HG02884 (cell line): ENCODE data around the gene TRIM61.
A peak's percentile ranks its signal among the peaks of the same experiment; 100 is the strongest.
"Not testable (repeated sequence)": the region's sequence is repeated elsewhere in the genome, so short reads cannot be mapped to it uniquely, and the experiment has no call there.

ENCODE experiments used
- ATAC-seq: cut with Tn5 transposase; IDR thresholded peaks from one replicate; pipeline ENCODE4 v1.9.1; 2021; ENCODE audit warnings: mild to moderate bottlenecking, moderate library complexity; ENCODE audit not compliant: unreplicated experiment

The TRIM61 gene

GRCh38 chr4:164959421-164959820, 18.0 kb downstream of the TRIM61 start:
- ATAC-seq, result not testable (repeated sequence)

DNA sequence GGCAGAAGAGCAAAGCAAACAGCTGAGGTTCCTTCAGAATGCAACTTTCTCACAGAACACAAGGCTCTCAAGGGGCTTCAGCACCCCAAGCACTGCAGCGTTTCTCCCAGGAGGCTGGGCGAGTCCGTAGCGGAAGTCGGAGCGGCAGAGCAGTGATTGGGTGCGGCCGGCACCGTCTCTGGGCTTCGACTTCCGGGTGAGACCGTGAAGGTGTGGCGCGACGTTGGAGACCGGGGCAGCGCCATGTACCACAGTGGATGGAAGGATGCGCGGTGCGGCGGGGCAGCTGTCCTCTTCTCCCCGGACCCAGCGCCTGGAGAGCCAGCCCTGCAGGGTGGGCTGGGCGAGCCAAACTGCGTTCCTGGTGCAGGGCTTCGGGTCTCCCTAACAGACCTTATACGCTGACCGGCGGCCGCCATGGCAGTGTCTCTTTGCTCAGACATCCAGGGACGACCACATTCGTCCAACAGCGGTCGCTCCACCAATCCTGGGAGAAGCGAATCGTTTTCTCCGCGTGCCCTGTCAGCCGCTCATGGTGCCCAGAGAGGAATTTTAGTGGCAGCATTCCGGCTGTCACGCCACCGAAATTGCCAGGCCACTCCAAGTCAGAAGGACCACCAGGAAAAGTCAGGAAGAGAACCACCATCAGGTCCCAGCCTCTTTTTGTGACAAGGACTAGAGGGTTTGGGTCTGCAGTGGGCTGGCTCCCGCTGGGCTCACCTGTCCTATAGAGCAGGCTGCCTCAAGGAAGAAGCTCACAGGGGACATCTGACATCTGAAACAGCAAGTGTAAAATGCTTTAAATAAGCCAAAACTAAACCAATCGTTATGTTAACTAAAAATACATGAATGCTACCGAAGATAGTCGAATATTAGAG, 20.5 kb downstream of the TRIM61 start:
- peak; percentile 100 for ATAC-seq

DNA sequence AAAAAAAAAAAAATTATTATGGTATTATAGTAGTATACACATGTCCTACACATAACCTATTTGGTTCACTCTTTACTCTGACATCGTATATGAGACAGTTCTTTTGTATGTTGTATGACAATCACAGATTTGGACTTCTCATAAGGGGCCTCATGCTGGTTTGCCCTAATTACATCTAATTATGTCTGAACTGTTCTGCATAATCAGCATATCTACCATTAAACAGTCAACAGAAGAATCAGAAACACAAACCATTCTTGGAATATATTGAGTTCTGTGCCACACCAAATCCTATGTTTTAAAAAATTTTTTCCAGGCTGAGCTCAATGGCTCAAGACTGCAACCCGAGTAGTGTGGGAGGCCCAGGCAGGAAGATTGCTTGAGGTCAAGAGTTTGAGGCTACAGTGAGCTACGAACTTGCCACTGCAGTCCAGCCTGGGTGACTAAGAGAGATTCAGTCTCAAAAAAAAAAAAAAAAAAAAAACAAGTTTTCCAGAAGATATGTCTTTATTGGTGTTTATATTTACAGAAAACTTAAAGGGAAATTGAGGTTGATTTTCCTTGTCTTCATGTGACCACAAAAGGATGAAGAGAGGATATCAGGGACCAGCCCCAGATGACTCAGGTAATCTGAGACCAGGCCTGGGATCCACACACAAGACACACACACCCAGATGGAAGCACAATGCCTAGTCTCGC, 22.2 kb downstream of the TRIM61 start:
- ATAC-seq, result no peak

GRCh38 chr4:164952551-164952950, 24.9 kb downstream of the TRIM61 start:
- no peak for ATAC-seq

DNA sequence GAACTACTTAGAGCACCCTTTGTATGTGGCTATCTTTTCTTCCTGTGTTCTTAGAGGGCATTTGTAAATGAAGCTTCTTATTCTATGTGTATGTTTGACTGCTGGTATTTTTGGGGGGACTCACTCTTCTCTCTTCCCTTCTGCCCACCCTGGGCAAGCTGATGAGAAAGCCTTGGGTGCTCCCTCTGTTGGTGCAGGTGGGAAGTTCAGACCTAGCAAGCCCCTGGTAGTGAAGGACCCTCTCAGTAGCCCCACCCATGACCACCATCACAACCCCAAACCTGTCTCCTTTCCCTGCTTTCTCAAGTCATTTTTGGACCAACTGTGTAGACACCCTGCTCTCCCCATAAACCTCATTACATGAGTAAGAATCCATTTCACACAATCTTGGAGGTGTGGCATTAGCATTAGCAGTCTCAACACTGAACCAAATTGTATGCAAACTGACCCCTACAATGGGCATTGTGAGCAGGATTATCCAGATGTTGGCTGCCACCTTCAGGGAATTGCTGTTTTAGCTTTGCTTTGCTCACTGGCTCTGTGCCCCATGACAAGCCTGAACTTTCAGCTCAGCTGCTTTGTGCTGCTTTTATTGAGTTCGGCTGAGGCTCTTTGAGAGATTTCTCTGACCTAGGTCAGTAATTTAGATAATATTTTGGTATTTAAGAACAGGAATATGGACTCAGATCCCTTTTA, 27.9 kb downstream of the TRIM61 start:
- no peak for ATAC-seq

- no peak for ATAC-seq
Measured at GRCh38 chr4:164948975-164949374, 28.5 kb downstream of the TRIM61 start.

DNA sequence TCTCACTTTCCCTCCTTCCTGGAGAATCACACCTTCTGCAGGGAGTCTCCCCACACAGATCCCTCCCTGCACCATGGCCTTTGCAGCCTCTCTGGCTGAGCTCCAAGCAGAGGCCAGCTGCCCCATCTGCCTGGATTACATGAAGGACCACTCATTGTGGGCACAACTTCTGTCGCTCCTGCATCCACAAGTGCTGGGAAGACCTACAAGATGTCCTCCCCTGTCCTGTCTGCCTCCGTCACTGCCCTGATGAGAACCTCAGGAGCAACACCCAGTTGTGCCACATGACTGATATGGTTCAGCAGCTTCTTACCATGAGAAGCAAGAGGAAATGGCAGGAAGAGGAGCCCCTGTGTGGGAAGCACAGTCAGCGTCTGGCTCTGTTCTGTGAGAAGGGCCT, 29.5 kb downstream of the TRIM61 start:
- not testable (repeated sequence) for ATAC-seq

DNA sequence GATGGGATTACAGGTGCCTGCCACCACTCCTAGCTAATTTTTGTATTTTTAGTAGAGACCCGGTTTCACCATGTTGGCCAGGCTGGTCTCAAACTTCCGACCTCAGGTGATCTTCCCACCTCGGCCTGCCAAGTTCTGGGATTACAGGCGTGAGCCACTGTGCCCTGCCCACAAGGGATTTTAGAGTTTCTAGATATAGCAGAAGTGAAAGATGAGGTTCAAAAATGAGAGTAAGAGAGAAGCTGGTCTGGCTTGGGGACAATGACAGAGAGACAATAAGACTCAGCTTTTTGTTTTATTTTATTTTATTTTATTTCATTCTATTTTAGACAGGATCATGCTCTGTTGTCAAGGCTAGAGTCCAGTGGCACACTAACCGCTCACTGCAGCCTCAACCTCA, 30.6 kb downstream of the TRIM61 start:
- ATAC-seq, result no peak

- ATAC-seq, result no peak
Measured at GRCh38 chr4:164945146-164945545, 32.3 kb downstream of the TRIM61 start.

DNA sequence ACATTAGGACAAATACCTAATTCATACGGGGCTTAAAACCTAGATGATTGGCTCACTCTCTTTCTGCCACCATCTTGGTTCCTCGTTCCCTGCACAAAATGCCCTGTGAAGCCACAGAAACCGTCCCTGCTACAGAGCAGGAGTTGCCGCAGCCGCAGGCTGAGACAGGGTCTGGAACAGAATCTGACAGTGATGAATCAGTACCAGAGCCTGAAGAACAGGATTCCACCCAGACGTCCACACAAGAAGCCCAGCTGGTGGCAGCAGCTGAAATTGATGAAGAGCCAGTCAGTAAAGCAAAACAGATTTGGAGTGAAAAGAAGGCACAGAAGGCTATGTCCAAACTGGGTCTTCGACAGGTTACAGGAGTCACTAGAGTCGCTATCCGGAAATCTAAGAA, 34.3 kb downstream of the TRIM61 start:
- ATAC-seq, result no peak

DNA sequence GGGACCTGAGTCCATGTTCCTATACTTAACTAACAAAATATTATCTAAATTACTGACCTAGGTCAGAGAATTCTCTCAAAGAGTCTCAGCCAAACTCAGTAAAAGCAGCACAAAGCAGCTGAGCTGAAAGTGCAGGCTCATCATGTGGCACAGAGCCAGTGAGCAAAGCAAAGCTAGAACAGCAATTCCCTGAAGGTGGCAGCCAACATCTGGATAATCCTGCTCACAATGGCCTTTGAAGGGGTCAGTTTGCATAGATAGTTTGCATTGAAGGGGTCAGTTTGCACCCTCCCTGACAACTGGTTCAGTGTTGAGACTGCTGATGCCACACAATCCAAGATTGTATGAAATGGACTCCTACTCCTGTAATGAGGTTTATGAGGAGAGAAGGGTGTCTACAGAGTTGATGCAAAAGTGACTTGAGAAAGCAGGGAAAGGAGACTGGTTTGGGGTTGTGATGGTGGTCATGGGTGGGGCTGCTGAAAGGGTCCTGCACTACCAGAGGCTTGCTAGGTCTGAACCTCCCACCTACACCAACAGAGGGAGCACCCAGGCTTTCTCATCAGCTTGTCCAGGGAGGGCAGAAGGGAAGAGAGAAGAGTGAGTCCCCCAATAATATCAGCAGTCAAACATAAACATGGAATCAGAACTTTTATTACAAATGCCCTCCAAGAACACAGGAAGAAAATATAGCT, 39.7 kb downstream of the TRIM61 start:
- ATAC-seq, result peak; percentile 26

DNA sequence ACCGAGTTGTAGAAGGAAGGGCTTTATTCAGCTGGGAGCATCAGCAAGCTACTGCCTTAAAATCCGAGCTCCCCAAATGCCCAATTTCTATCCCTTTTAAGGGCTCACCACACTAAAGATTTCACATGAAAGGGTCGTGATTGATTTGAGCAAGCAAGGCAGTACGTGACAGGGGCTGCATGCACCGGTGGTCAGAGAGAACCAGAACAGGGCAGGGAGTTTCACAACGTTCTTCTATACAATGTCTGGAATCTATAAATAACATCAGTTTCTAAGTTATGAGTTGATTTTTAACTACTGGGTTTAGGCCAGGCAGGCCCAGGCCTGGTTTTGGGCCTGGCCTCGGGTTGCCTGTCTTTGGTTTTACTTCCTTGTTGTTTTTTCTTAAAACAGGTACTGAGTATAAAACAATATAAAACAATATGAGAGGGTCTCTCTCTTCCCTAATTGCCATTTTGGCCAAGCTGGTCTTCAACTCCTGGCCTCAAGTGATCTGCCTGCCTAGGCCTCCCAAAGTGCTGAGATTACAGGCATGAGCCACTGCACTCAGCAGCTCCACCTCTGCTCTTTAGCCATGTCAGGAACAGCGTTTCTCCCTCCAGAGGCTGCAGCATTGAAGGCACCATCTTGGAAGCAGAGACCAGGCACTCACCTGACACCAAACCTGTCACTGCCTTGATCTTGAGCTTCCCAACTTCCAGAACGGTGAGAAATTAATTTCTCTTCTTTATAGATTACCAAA, 41.4 kb downstream of the TRIM61 start:
- peak; percentile 54 for ATAC-seq

GRCh38 chr4:164935363-164935762, 42.1 kb downstream of the TRIM61 start:
- peak; percentile 56 for ATAC-seq

GRCh38 chr4:164933244-164933643, 44.2 kb downstream of the TRIM61 start:
- ATAC-seq, result no peak

DNA sequence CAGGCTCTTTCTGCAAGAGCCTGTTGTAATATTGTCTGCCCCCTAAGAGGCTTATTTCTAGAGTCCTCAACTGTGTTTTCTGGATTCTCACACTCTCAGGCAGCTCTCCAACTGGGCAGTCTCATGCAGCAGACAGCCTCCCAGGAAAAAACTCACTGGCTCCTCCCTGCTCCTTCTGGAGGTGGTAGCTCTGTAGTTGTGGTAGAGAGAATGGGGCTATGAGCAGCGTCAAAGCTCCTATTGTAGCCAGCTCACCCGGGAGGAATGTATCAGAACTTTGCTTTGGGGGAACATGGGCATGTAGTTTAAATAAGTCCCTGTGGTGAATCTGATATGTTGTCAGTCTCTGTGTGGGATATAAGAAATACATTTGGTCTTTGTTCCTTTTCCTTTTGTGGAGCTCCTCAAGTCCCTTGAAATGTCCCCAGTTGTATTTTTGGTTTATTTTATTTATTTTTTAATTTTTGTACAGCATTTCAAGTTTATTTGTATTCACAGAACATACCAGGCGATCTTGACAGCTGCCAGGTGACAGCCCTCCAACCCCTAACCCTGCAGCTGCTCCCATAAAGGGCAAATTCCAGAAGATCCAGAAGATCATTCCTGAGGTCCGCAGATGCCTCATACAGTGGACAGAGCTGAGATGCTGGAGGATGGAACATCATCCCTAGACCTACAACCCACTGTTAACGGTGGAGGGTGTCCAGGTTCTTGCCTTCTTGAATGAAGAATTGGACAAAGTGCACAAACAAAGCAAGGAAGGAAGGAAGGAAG, 45.7 kb downstream of the TRIM61 start:
- no peak for ATAC-seq

DNA sequence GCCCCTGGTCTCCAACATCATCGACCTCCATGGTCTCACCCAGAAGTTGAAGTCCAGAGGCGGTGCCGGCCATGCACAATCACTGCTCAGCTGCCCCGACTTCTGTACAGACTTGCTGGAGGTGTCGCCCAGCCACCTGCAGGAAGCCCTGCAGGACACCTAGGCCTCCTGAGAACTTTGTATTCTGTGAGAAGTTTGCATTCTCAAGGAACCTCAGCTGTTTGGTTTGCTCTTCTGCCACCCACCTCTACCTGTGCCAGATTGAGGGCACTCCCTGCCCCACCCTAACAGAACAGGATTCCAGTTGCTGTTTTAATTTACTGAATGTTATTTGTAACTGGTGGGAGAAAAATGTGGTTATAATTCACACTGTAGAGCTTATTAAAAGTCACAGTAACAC, 46.8 kb downstream of the TRIM61 start:
- ATAC-seq, result no peak

- not testable (repeated sequence) for ATAC-seq
Measured at GRCh38 chr4:164927101-164927500, 50.4 kb downstream of the TRIM61 start.

DNA sequence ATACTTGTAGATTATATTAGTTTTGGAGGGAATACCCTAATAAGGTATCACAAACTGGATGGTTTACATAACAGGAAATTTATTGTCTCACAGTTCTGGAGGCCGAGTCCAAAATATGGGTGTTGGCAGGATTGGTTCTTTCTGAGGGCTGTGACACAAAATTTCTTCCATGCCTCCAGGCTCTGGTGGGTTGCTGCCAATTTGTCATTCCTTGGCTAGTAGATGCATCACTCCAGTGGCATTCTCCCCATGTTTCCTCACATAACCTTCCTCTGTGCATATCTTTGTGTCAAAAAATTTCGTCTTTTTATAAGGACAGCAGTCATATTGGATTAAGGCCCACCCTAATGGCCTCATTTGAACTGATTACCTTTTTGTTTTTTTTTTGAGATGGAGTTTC, 51.2 kb downstream of the TRIM61 start:
- no peak for ATAC-seq

DNA sequence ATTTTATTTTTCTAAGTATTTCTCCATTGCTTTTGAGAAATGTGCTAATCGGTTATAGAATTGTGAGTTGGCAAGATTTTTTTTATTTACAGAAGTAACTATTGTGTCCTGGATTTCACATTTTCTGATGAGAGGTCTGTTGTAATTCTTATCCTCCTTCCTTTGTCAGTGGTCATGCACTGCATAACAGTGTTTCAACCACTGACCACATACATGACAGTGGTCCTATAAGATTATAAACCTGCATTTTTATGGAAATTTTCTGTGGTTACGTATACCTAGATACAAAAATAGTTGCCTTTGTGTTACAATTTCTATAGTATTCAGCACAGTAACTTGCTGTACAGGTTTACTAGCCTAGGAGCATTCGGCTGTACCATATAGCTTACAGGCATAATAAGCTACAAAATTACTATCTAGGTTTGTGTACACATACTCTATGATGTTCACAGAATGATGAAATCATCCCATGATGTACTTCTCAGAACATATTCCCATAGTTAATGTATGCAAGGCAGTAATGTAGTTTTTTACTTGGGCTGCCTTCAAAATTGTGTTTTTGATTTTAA, 52.7 kb downstream of the TRIM61 start:
- ATAC-seq, result peak; percentile 64
